BJ (cell line): ENCODE data around the gene SLC8A1. TPM values are rescaled to one million over a fixed set of nuclear protein-coding genes. Genes with fewer than 3 reads are reported as not detected.

Experiments
- CTCF ChIA-PET: fragments of 350-600 bp; formaldehyde crosslinking; extraction: SDS; loops from one replicate; lab custom pipeline; 2021; ENCODE audit warnings: antibody characterized with exemption, inconsistent platforms; lab: Yijun Ruan, JAX
- POLR2A ChIA-PET: fragments of 300-600 bp; sonication (Branson Sonifier 250); formaldehyde crosslinking; extraction: SDS; loops from one replicate; lab custom pipeline; 2021; ENCODE audit warnings: antibody characterized with exemption; lab: Charles Lee
- DNase-seq: peaks from one replicate; pipeline ENCODE4 v3.0.0-alpha.2; 2011; ENCODE audit warnings: low read depth
- H3K27me3 ChIP-seq: 2 replicates; pipeline ENCODE4 v1.6.0; 2011; ENCODE audit warnings: low read length; ENCODE audit not compliant: control insufficient read depth, insufficient read depth
- H3K36me3 ChIP-seq: 2 replicates; pipeline ENCODE4 v1.5.1; 2011; ENCODE audit warnings: low read length; ENCODE audit not compliant: control insufficient read depth, insufficient read depth
- H3K4me3 ChIP-seq: 2 replicates; pipeline ENCODE4 v1.5.1; 2011; ENCODE audit warnings: low read depth, mild to moderate bottlenecking, control low read depth, low read length
- polyA plus RNA-seq: library from polyadenylated mRNA; depleted of rRNA; stranded (reverse); fragments of >200 nt; gene quantifications from 2 replicates; pipeline ENCODE4 v1.2.3, GENCODE V29; 2011
- TF ChIP-seq, protein P1 (sequence below): IDR thresholded peaks from 2 replicates; pipeline ENCODE4 v1.5.1; 2011; ENCODE audit warnings: low read depth, mild to moderate bottlenecking, control low read depth, inconsistent platforms, low read length, moderate library complexity; ENCODE audit not compliant: insufficient read depth

Gene SLC8A1
- polyA plus RNA-seq, 1 experiment = 18.5 TPM

DNA sequence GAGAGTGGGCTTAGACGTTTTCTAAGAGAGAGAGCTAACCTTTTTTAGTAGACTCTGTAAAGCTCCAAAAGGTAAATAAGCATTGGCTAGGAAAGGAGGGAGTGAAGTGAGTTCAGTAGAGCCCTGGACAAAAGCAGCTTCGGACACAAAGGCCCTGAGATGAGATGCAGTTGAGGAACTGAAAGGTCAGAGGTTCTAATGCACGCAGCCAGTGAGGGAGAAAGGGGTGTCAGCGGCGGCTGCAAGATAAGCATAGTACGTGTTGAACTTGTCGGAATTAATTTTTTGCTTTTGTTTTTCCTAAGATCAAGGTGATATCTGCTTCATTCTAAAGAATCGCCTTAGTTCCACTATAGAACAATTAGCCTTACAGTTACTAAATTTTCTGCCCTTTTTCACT, 11.2 kb upstream of the SLC8A1 start:
- no peaks in the 10 kb centered on the region for H3K27me3 ChIP-seq
- CTCF ChIA-PET = no interaction called here
- TF ChIP-seq, protein P1, sequence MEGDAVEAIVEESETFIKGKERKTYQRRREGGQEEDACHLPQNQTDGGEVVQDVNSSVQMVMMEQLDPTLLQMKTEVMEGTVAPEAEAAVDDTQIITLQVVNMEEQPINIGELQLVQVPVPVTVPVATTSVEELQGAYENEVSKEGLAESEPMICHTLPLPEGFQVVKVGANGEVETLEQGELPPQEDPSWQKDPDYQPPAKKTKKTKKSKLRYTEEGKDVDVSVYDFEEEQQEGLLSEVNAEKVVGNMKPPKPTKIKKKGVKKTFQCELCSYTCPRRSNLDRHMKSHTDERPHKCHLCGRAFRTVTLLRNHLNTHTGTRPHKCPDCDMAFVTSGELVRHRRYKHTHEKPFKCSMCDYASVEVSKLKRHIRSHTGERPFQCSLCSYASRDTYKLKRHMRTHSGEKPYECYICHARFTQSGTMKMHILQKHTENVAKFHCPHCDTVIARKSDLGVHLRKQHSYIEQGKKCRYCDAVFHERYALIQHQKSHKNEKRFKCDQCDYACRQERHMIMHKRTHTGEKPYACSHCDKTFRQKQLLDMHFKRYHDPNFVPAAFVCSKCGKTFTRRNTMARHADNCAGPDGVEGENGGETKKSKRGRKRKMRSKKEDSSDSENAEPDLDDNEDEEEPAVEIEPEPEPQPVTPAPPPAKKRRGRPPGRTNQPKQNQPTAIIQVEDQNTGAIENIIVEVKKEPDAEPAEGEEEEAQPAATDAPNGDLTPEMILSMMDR = no peak
- H3K4me3 ChIP-seq = no peak overlapping the region
- POLR2A ChIA-PET = no interaction called here
- H3K36me3 ChIP-seq = no peaks in the 10 kb centered on the region
- no peak for DNase-seq

- POLR2A ChIA-PET = interaction anchor here (0.7 kb wide), 1 partner anchor 108 kb away, joined by 3 read pairs; no protein-coding TSS in a partner anchor
- no peak for DNase-seq
- CTCF ChIA-PET = interaction anchor here (1.2 kb wide), 1 partner anchor 229 kb away, joined by 3 read pairs; no protein-coding TSS in a partner anchor
- Histone ChIP-seq H3K36me3 (no peaks in the 10 kb centered on the region), H3K4me3 (no peak overlapping the region), H3K27me3 (no peaks in the 10 kb centered on the region)
- TF ChIP-seq, protein P1 = no peak
These were observed 6.4 kb upstream of the SLC8A1 start for GRCh38 chr2:40458271-40458794.

DNA sequence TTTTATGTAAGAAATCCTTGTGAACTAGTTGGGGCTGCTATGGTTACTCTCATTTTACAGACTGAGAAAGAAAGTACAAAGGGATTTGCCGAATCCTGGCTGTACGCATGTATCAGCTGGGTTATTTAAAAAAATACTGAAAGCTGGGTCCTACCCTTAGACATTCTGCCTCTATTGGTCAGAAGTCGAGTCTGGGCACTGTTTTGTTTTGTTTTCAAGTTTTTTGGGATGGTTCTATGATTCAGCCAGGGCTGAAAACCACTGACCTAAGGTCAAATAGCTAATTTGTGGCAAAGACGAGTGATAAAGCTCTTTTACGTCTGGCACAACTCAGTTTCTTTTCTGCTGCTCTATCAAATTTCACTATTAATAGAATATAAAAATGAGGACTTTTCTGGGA, 5.9 kb upstream of the SLC8A1 start:
- H3K4me3 ChIP-seq = no peak overlapping the region
- POLR2A ChIA-PET = interaction anchor here (0.7 kb wide), 1 partner anchor 109 kb away, joined by 3 read pairs; no protein-coding TSS in a partner anchor
- CTCF ChIA-PET = interaction anchor here (1.2 kb wide), 1 partner anchor 229 kb away, joined by 3 read pairs; no protein-coding TSS in a partner anchor
- no peaks in the 10 kb centered on the region for H3K36me3 ChIP-seq
- TF ChIP-seq, protein P1 = no peak
- DNase-seq = no peak
- H3K27me3 ChIP-seq = no peaks in the 10 kb centered on the region

GRCh38 chr2:40457366-40457765, 5.5 kb upstream of the SLC8A1 start:
- DNase-seq = no peak
- no peak overlapping the region for H3K4me3 ChIP-seq
- no peaks in the 10 kb centered on the region for H3K27me3 ChIP-seq
- no peaks in the 10 kb centered on the region for H3K36me3 ChIP-seq
- TF ChIP-seq, protein P1 = no peak
- ChIA-PET POLR2A (no interaction called here), CTCF (no interaction called here)

- CTCF ChIA-PET = no interaction called here
- no peak for DNase-seq
- no peaks in the 10 kb centered on the region for H3K36me3 ChIP-seq
- no peaks in the 10 kb centered on the region for H3K27me3 ChIP-seq
- POLR2A ChIA-PET = no interaction called here
- H3K4me3 ChIP-seq = no peak overlapping the region
- TF ChIP-seq, protein P1 = no peak
These were observed 5.0 kb upstream of the SLC8A1 start for GRCh38 chr2:40456926-40457325.
